Measurements from ENCODE around the gene SF3A1. TPM values are rescaled to one million over a fixed set of nuclear protein-coding genes. Genes with fewer than 3 reads are reported as not detected.

The SF3A1 gene
- total and polyA plus RNA-seq, 11 donors, result 11.4 to 142 (median 77.4) TPM

DNA sequence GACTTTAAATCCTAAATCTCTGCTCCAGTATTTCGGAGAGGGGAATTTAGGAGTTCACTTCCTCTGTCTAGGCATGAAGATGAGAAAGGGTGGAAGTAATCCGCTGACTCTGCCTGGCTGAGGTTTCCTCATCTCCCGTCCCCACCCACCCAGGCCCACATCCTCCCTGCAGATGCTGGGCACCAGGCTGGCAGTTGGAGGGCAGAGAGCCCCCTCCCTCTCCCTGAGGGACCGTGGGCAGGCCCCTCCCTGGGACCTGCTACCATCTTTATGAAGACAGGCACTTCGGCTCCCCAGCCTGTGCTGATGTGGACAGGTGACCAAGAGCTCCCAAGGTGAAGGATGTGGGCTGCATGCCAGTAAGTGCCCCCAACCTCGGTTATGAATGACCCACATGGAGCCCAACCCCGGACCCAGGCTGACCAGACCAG is 74.1 kb downstream of the SF3A1 start:
- Histone ChIP-seq H3K4me1 (peaks cover 0 to 46% (median 4%) of the 10 kb centered on the region in 12 donors), H3K9me3 (no peaks in the 10 kb centered on the region), H3K27me3 (no peaks in the 10 kb centered on the region), H3K36me3 (peaks cover 0 to 26% (median 8%) of the 10 kb centered on the region in 9 donors), H3K4me3 (no peak overlapping the region), H3K27ac (no peak overlapping the region)
- DNase-seq (peak in 1 of 5 donors; percentile 62), ATAC-seq (peak in 1 of 4 donors; percentile 36)
- no peak for TF ChIP-seq POLR2A (IDR thresholded peaks at IDR 0.05)
- TF ChIP-seq, protein P1, sequence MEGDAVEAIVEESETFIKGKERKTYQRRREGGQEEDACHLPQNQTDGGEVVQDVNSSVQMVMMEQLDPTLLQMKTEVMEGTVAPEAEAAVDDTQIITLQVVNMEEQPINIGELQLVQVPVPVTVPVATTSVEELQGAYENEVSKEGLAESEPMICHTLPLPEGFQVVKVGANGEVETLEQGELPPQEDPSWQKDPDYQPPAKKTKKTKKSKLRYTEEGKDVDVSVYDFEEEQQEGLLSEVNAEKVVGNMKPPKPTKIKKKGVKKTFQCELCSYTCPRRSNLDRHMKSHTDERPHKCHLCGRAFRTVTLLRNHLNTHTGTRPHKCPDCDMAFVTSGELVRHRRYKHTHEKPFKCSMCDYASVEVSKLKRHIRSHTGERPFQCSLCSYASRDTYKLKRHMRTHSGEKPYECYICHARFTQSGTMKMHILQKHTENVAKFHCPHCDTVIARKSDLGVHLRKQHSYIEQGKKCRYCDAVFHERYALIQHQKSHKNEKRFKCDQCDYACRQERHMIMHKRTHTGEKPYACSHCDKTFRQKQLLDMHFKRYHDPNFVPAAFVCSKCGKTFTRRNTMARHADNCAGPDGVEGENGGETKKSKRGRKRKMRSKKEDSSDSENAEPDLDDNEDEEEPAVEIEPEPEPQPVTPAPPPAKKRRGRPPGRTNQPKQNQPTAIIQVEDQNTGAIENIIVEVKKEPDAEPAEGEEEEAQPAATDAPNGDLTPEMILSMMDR (IDR thresholded peaks at IDR 0.05), result no peak
- WGBS, 4 donors, result 67 to 83% (median 76%) methylated on average over 2 to 7 of the region's 7 CpGs
- intact Hi-C loops (cut with DNase I), result loop anchor here in 1 of 10 donors (2.0 kb wide), 1 partner anchor 48 kb away; no protein-coding TSS in a partner anchor

Other genes starting within 250 kb of the SF3A1 start
- gene LIF, start 110.1 kb downstream of the SF3A1 start, total RNA-seq, result 10 to 100 TPM in 1 of 9 donors, 1 to 10 TPM in 1, under 1 TPM in 6, not detected in 1; 0.12 to 11.6 (median 0.70) TPM
- gene LIF, start 110.1 kb downstream of the SF3A1 start, polyA plus RNA-seq, result under 1 TPM; 0.46 to 0.78 TPM
- gene OSM, start 90.0 kb downstream of the SF3A1 start, total RNA-seq, result 1 to 10 TPM in 2 of 9 donors, under 1 TPM in 5, not detected in 2; 0.17 to 5.0 (median 0.42) TPM
- gene OSM, start 90.0 kb downstream of the SF3A1 start, polyA plus RNA-seq, result under 1 TPM; 0.25 to 0.27 TPM
- 10 to 100 TPM in 3 of 9 donors, 1 to 10 TPM in 6; 3.8 to 16.6 (median 7.1) TPM for gene CASTOR1, start 67.4 kb downstream of the SF3A1 start, total RNA-seq
- gene CASTOR1, start 67.4 kb downstream of the SF3A1 start, polyA plus RNA-seq, result 10 to 100 TPM in 1 of 2 donors, 1 to 10 TPM in 1; 7.0 to 10.2 TPM
- gene TBC1D10A, start 30.0 kb downstream of the SF3A1 start, total RNA-seq, result 10 to 100 TPM in 1 of 9 donors, 1 to 10 TPM in 8; 4.3 to 10.1 (median 7.1) TPM
- gene TBC1D10A, start 30.0 kb downstream of the SF3A1 start, polyA plus RNA-seq, result 1 to 10 TPM; 4.5 to 9.5 TPM
- 1 to 10 TPM in 5 of 9 donors, under 1 TPM in 4; 0.45 to 1.7 (median 1.1) TPM for gene CCDC157, start 113 bp upstream of the SF3A1 start, total RNA-seq
- gene CCDC157, start 113 bp upstream of the SF3A1 start, polyA plus RNA-seq, result 1 to 10 TPM in 1 of 2 donors, under 1 TPM in 1; 0.42 to 1.4 TPM
- gene RNF215, start 30.5 kb upstream of the SF3A1 start, total RNA-seq, result 10 to 100 TPM in 1 of 9 donors, 1 to 10 TPM in 8; 3.3 to 12.2 (median 6.7) TPM
- gene RNF215, start 30.5 kb upstream of the SF3A1 start, polyA plus RNA-seq, result 1 to 10 TPM; 4.2 to 7.0 TPM
- gene SEC14L2, start 40.1 kb upstream of the SF3A1 start, total RNA-seq, result 1 to 10 TPM in 5 of 9 donors, under 1 TPM in 4; 0.35 to 3.9 (median 1.6) TPM
- 10 to 100 TPM in 1 of 2 donors, under 1 TPM in 1; 0.30 to 11.2 TPM for gene SEC14L2, start 40.1 kb upstream of the SF3A1 start, polyA plus RNA-seq
- gene MTFP1, start 68.9 kb upstream of the SF3A1 start, total RNA-seq, result 10 to 100 TPM in 7 of 9 donors, 1 to 10 TPM in 2; 5.0 to 44.0 (median 15.9) TPM
- gene MTFP1, start 68.9 kb upstream of the SF3A1 start, polyA plus RNA-seq, result 100 to 1,000 TPM in 1 of 2 donors, 10 to 100 TPM in 1; 36.2 to 139 TPM
- gene SEC14L3, start 115.1 kb upstream of the SF3A1 start, total RNA-seq, result not detected
- gene SEC14L3, start 115.1 kb upstream of the SF3A1 start, polyA plus RNA-seq, result not detected
- gene SEC14L4, start 148.8 kb upstream of the SF3A1 start, total RNA-seq, result under 1 TPM in 1 of 9 donors, not detected in 8; 0.27 TPM
- gene SEC14L4, start 148.8 kb upstream of the SF3A1 start, polyA plus RNA-seq, result not detected
- 1 to 10 TPM in 1 of 9 donors, under 1 TPM in 1, not detected in 7; 0.16 to 2.8 TPM for gene SEC14L6, start 189.8 kb upstream of the SF3A1 start, total RNA-seq
- under 1 TPM in 1 of 2 donors, not detected in 1; 0.03 TPM for gene SEC14L6, start 189.8 kb upstream of the SF3A1 start, polyA plus RNA-seq
- gene GAL3ST1, start 217.8 kb upstream of the SF3A1 start, total RNA-seq, result 1 to 10 TPM in 1 of 9 donors, under 1 TPM in 3, not detected in 5; 0.25 to 1.1 (median 0.58) TPM
- under 1 TPM; 0.14 to 0.19 TPM for gene GAL3ST1, start 217.8 kb upstream of the SF3A1 start, polyA plus RNA-seq
- 10 to 100 TPM; 15.7 to 39.8 (median 27.8) TPM for gene PES1, start 235.0 kb upstream of the SF3A1 start, total RNA-seq
- 10 to 100 TPM; 23.0 to 60.9 TPM for gene PES1, start 235.0 kb upstream of the SF3A1 start, polyA plus RNA-seq

All from heart left ventricle (tissue), 16 donors.